Psoas muscle (tissue), 8 donors: Measurements from ENCODE around the gene MRPS27. TPM values are rescaled to one million over a fixed set of nuclear protein-coding genes. Genes with fewer than 3 reads are reported as not detected.

Experiments used
- ATAC-seq, 4 donors: fragments of 200-7000 bp; cut with Tn5 transposase; one replicate each; pipeline ENCODE4 v1.9.1; 2020; ENCODE audit warnings: moderate library complexity in 3 of 4, mild to moderate bottlenecking in 2 of 4
- DNase-seq, 2 donors: peaks; one replicate each; pipeline ENCODE4 v3.0.0-alpha.2; 2020
- H3K27ac ChIP-seq: fragments of 200-600 bp; one replicate; pipeline ENCODE4 v1.8.0; 2022
- H3K27me3 ChIP-seq, 3 donors: fragments of 200-600 bp in 1 of 3; one replicate each; pipeline versions ENCODE4 v1.6.1 to v1.8.0; 2013 to 2022; ENCODE audit warnings: low read length in 2 of 3, mild to moderate bottlenecking in 2 of 3, moderate library complexity in 1 of 3; ENCODE audit not compliant: insufficient read depth in 3 of 3
- H3K36me3 ChIP-seq, 2 donors: fragments of 200-600 bp in 1 of 2; one replicate each; pipeline versions ENCODE4 v1.6.1 to v1.8.0; 2013 to 2022; ENCODE audit warnings: low read depth in 1 of 2, mild to moderate bottlenecking in 1 of 2, moderate library complexity in 1 of 2; ENCODE audit not compliant: insufficient read depth in 1 of 2
- H3K4me1 ChIP-seq: fragments of 200-600 bp; one replicate; pipeline ENCODE4 v1.8.0; 2022
- H3K4me3 ChIP-seq: fragments of 200-600 bp; one replicate; pipeline ENCODE4 v1.8.0; 2022; ENCODE audit warnings: mild to moderate bottlenecking
- H3K9me3 ChIP-seq: fragments of 200-600 bp; one replicate; pipeline ENCODE4 v1.8.0; 2022
- WGBS, 3 donors: extraction: QIAGEN DNeasy Blood & Tissue Kit; methylation state at CpG; one replicate each; pipeline versions ENCODE4 v1.1.6 to v1.1.7; 2013; 5-methylcytosine and 5-hydroxymethylcytosine counted together
- intact Hi-C, 2 donors: fragments of 100-400 bp; cut with DNase I; formaldehyde crosslinking; loops; one replicate each; pipeline versions ENCODE4 v1.11.0 to v1.14.2; 2022
- polyA plus RNA-seq, 3 donors: library from polyadenylated mRNA; stranded (reverse); fragments of 200-250 nt; gene quantifications; one replicate each; pipeline ENCODE4 v1.2.3, GENCODE V29; 2013
- total RNA-seq, 4 donors: library from RNA; stranded (reverse); fragmentation: NEBNext Ultra II Directional in 2 of 4; extraction: Animal tissue kit (Norgen Biotek cat#: 25700) in 2 of 4; gene quantifications; one replicate each; pipeline versions ENCODE4 v1.2.1 to v1.2.4, GENCODE V29; 2021 to 2023
- TF ChIP-seq, protein P1 (sequence below): fragments of 200-600 bp; IDR thresholded peaks from one replicate; pipeline ENCODE4 v1.8.0; 2022; ENCODE audit warnings: antibody characterized with exemption
- donor health status: healthy with polysubstance abuse.
- donor health status: DM: no; HTN: no; CAD: no; lungs with moderate emphysema.
- donor health status: Bipolar disorder and iron deficiency.
- donor health status: healthy.
- donor health status: DM: yes; HTN: yes; CAD: no.
- donor health status: DM: no; HTN: no; CAD: no.
- donor health status: DM: no; HTN: no; CAD: no.
- donor health status: DM: yes; HTN: yes; CAD: no.

Gene MRPS27
- total and polyA plus RNA-seq, 7 donors: 34.9 to 76.9 (median 55.5) TPM

DNA sequence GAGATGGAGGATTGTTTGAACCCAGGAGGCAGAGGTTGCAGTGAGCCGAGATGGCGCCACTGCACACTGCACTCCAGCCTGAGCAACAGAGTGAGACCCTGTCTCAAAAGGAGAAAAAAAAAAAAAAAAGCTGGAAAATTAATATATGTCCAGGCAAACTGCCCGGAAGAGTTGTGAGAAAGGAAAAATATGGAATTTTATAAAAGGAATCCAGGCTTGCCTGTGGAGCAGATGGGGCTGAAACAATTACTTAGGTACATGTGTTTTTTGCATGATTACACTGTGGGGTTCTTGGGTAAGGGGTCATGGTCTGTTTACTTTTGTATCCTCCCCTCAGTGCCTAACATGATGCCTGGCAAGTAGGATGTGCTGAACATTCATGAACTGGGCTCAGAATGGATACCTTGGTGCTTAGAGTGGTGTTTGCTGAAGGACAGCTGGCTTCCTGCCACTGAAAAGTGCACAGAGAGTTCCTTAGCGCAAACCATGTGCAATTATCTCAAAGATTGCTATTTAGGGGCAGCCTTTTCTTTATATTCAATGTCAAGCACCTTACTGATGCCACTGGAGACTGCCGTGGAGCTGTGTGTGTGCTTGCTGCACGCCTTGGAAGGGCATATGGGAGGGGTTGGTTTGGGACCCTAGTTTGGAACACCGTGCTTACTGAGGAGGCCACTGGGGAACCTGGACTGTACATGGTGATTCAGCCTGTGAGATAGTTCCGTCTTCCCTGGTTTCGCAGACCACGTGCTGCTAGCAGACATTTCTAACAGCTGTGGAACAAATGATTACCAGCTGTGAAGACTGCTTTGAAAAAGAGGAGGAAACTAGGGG is 134.3 kb downstream of the MRPS27 start:
- Histone ChIP-seq H3K4me1 (no peaks in the 10 kb centered on the region), H3K4me3 (no peak overlapping the region), H3K9me3 (no peaks in the 10 kb centered on the region), H3K27ac (no peak overlapping the region), H3K27me3 (peaks cover 0 to 12% (median 0%) of the 10 kb centered on the region in 3 donors), H3K36me3 (no peaks in the 10 kb centered on the region)
- 61 to 64% (median 63%) methylated on average over 10 of the region's 10 CpGs for WGBS, 3 donors
- intact Hi-C loops: no loop called here
- DNase-seq (peak in 1 of 2 donors; percentile 22), ATAC-seq (peak in 3 of 4 donors; percentile 38 to 52 (median 46))
- TF ChIP-seq, protein P1, sequence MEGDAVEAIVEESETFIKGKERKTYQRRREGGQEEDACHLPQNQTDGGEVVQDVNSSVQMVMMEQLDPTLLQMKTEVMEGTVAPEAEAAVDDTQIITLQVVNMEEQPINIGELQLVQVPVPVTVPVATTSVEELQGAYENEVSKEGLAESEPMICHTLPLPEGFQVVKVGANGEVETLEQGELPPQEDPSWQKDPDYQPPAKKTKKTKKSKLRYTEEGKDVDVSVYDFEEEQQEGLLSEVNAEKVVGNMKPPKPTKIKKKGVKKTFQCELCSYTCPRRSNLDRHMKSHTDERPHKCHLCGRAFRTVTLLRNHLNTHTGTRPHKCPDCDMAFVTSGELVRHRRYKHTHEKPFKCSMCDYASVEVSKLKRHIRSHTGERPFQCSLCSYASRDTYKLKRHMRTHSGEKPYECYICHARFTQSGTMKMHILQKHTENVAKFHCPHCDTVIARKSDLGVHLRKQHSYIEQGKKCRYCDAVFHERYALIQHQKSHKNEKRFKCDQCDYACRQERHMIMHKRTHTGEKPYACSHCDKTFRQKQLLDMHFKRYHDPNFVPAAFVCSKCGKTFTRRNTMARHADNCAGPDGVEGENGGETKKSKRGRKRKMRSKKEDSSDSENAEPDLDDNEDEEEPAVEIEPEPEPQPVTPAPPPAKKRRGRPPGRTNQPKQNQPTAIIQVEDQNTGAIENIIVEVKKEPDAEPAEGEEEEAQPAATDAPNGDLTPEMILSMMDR: no peak

GRCh38 chr5:72184408-72184807 is 135.6 kb downstream of the MRPS27 start:
- WGBS, 3 donors: 92 to 94% (median 94%) methylated on average over 3 of the region's 3 CpGs
- TF ChIP-seq, protein P1: no peak
- intact Hi-C loops: no loop called here
- ATAC-seq (no peak), DNase-seq (no peak)
- Histone ChIP-seq H3K4me1 (peaks cover 3% of the 10 kb centered on the region), H3K4me3 (no peak overlapping the region), H3K27ac (no peak overlapping the region), H3K27me3 (peaks cover 0 to 24% (median under 1%) of the 10 kb centered on the region in 3 donors), H3K36me3 (no peaks in the 10 kb centered on the region), H3K9me3 (no peaks in the 10 kb centered on the region)

GRCh38 chr5:72183101-72183520 is 136.9 kb downstream of the MRPS27 start:
- intact Hi-C loops: no loop called here
- TF ChIP-seq, protein P1: no peak
- DNase-seq: no peak
- Histone ChIP-seq H3K27me3 (peaks cover 0 to 27% (median 4%) of the 10 kb centered on the region in 3 donors), H3K9me3 (no peaks in the 10 kb centered on the region), H3K4me1 (peaks cover 3% of the 10 kb centered on the region), H3K27ac (no peak overlapping the region), H3K36me3 (no peaks in the 10 kb centered on the region), H3K4me3 (no peak overlapping the region)
- no peak for ATAC-seq
- WGBS, 3 donors: 86 to 90% (median 86%) methylated on average over 7 of the region's 7 CpGs

DNA sequence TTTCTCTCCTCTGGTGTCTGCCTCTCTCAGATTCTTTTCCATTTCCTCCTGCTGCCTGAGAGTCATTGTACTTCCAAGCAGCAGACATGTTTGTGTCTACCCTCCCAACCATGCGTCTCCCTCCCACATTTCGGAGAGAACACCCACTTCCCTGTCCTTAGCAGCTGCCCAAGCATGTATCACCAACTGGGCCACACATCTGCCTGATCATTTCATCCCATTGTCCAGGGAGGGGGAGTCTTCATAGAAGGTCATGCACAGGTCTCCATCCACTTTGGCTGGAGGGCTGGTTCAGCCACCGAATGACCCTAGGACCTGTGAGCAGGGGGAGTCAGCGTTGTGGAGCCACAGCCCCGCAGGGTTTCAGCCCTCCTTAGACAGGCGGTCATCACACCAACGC is 137.4 kb downstream of the MRPS27 start:
- 83 to 92% (median 88%) methylated on average over 7 of the region's 7 CpGs for WGBS, 3 donors
- TF ChIP-seq, protein P1: no peak
- intact Hi-C loops: no loop called here

More for the DNA sequence above, 137.4 kb downstream of the MRPS27 start:
- no peak for ATAC-seq
- Histone ChIP-seq H3K36me3 (no peaks in the 10 kb centered on the region), H3K4me1 (peaks cover 3% of the 10 kb centered on the region), H3K27ac (no peak overlapping the region), H3K27me3 (peaks cover 0 to 27% (median 4%) of the 10 kb centered on the region in 3 donors), H3K4me3 (no peak overlapping the region), H3K9me3 (no peaks in the 10 kb centered on the region)
- no peak for DNase-seq
